ENCODE measurements around the gene BOD1L1.

DNA sequence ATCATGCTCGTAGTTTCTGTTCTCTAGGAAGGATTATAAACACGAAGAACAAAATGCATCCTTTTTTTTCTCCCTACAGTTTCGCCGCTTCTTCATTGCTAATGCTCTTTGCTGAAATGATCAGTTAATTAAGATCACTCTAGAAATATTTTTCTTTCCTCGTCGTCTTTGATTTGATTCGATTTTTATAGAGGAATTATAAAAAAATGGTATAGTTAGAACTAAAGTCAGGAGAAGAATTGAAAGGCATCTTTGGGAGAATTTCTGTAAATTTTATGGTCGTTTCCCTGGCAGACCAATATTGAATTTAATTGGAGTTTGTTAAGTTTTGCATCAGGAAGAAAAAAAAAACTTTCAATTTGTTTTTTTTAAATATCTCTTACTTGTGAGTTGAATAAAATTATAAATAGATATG is 82.1 kb downstream of the BOD1L1 start:
- TF ChIP-seq, protein P1, sequence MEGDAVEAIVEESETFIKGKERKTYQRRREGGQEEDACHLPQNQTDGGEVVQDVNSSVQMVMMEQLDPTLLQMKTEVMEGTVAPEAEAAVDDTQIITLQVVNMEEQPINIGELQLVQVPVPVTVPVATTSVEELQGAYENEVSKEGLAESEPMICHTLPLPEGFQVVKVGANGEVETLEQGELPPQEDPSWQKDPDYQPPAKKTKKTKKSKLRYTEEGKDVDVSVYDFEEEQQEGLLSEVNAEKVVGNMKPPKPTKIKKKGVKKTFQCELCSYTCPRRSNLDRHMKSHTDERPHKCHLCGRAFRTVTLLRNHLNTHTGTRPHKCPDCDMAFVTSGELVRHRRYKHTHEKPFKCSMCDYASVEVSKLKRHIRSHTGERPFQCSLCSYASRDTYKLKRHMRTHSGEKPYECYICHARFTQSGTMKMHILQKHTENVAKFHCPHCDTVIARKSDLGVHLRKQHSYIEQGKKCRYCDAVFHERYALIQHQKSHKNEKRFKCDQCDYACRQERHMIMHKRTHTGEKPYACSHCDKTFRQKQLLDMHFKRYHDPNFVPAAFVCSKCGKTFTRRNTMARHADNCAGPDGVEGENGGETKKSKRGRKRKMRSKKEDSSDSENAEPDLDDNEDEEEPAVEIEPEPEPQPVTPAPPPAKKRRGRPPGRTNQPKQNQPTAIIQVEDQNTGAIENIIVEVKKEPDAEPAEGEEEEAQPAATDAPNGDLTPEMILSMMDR (conservative IDR thresholded peaks at IDR 0.05; ENCODE audit: low read depth in 2 of 2) = no peak
- TF ChIP-seq EZH2 (IDR thresholded peaks at IDR 0.05; ENCODE audit: low read depth, unreplicated experiment) (peak; percentile 82), EZH2phosphoT487 (IDR thresholded peaks at IDR 0.05; ENCODE audit: unreplicated experiment) (no peak), POLR2AphosphoS5 (IDR thresholded peaks at IDR 0.05; ENCODE audit: low read depth) (no peak), CREB1 (CRISPR knock-in tag; IDR thresholded peaks at IDR 0.05; ENCODE audit: low read depth) (no peak), REST (IDR thresholded peaks at IDR 0.05; ENCODE audit: unreplicated experiment) (no peak), JUNB (IDR thresholded peaks at IDR 0.05; ENCODE audit: unreplicated experiment) (no peak), ZNF114 (CRISPR knock-in tag; IDR thresholded peaks at IDR 0.05) (no peak)
